ENCODE results near the gene UBA52. TPM values are rescaled to one million over a fixed set of nuclear protein-coding genes. Genes with fewer than 3 reads are reported as not detected.
"Not testable (repeated sequence)": the region's sequence is repeated elsewhere in the genome, so short reads cannot be mapped to it uniquely, and the experiment has no call there.

Gene UBA52
- total RNA-seq, 2 donors from 2014 or later = 991 to 1,174 TPM

DNA sequence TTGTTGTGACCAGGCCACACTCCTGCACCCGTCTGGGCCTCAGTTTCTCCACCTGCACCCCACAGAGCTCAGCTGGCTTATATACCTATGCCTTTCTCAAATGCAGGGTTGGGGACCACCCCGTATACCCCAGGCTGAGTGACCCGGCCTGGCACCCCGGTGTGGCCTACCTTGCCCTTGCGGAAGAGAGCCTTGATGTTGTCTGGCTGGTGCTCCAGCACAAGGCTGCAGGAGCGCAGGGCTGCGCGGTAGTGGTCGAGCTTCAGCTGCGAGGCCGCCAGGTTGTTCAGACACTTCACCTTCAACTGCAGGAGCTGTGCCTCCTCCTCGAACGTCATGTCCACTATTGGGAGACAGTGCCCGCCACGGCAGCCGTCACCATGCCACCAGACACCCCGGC is 34.2 kb upstream of the UBA52 start:
- DNase-seq = no peak
- Histone ChIP-seq H3K9me3 (no peaks in the 10 kb centered on the region), H3K27ac (no peak overlapping the region), H3K4me3 (no peak overlapping the region), H3K27me3 (no peaks in the 10 kb centered on the region), H3K36me3 (no peaks in the 10 kb centered on the region), H3K9ac (ENCODE audit: low read depth in 2 of 2, low read length in 2 of 2) (no peak overlapping the region), H3K4me1 (no peaks in the 10 kb centered on the region)
- TF ChIP-seq, protein P1, sequence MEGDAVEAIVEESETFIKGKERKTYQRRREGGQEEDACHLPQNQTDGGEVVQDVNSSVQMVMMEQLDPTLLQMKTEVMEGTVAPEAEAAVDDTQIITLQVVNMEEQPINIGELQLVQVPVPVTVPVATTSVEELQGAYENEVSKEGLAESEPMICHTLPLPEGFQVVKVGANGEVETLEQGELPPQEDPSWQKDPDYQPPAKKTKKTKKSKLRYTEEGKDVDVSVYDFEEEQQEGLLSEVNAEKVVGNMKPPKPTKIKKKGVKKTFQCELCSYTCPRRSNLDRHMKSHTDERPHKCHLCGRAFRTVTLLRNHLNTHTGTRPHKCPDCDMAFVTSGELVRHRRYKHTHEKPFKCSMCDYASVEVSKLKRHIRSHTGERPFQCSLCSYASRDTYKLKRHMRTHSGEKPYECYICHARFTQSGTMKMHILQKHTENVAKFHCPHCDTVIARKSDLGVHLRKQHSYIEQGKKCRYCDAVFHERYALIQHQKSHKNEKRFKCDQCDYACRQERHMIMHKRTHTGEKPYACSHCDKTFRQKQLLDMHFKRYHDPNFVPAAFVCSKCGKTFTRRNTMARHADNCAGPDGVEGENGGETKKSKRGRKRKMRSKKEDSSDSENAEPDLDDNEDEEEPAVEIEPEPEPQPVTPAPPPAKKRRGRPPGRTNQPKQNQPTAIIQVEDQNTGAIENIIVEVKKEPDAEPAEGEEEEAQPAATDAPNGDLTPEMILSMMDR (IDR thresholded peaks at IDR 0.05) = no peak
- intact Hi-C loops (cut with DNase I) = no loop called here

DNA sequence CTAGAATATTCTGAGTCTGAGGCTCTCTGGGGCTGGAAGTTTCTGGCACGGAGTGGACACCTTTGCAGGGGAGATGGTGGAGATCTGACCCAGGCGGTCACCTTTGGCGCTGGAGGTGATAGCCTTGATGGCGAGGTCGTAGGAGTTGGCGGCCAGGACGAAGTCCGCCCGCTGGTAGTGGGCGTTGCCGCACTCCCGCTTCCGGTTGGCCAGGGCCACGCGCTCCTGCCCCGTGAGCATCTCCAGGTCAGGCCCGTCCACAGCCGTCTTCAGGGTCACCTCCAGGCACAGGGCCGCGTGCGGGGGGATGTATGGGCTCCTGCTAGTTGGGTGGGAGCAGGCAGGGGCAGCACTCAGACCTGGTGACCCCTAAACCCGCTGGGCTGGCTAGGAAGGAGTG is 33.5 kb upstream of the UBA52 start:
- Histone ChIP-seq H3K9ac (ENCODE audit: low read depth in 2 of 2, low read length in 2 of 2) (no peak overlapping the region), H3K4me3 (no peak overlapping the region), H3K36me3 (no peaks in the 10 kb centered on the region), H3K9me3 (no peaks in the 10 kb centered on the region), H3K27me3 (no peaks in the 10 kb centered on the region), H3K4me1 (no peaks in the 10 kb centered on the region), H3K27ac (no peak overlapping the region)
- intact Hi-C loops (cut with DNase I) = no loop called here
- DNase-seq = no peak
- TF ChIP-seq, protein P1 (IDR thresholded peaks at IDR 0.05) = no peak

GRCh38 chr19:18539372-18539771 is 32.3 kb upstream of the UBA52 start:
- no peak for DNase-seq
- intact Hi-C loops (cut with DNase I) = no loop called here
- Histone ChIP-seq H3K4me3 (no peak overlapping the region), H3K4me1 (no peaks in the 10 kb centered on the region), H3K27ac (no peak overlapping the region), H3K9me3 (no peaks in the 10 kb centered on the region), H3K9ac (ENCODE audit: low read depth in 2 of 2, low read length in 2 of 2) (no peak overlapping the region), H3K36me3 (no peaks in the 10 kb centered on the region), H3K27me3 (no peaks in the 10 kb centered on the region)
- TF ChIP-seq, protein P1 (IDR thresholded peaks at IDR 0.05) = no peak

GRCh38 chr19:18540200-18540599 is 31.5 kb upstream of the UBA52 start:
- DNase-seq; H3K4me3 ChIP-seq; H3K9ac ChIP-seq (ENCODE audit: low read depth in 2 of 2, low read length in 2 of 2); H3K4me1 ChIP-seq; H3K9me3 ChIP-seq; H3K27ac ChIP-seq; intact Hi-C loops (cut with DNase I); H3K36me3 ChIP-seq; H3K27me3 ChIP-seq: not testable (repeated sequence)

- intact Hi-C loops (cut with DNase I) = no loop called here
- no peak overlapping the region for H3K4me3 ChIP-seq
- no peak overlapping the region for H3K9ac ChIP-seq (ENCODE audit: low read depth in 2 of 2, low read length in 2 of 2)
- H3K27me3 ChIP-seq = no peaks in the 10 kb centered on the region
- H3K9me3 ChIP-seq = no peaks in the 10 kb centered on the region
- TF ChIP-seq, protein P1 (IDR thresholded peaks at IDR 0.05) = no peak
- H3K36me3 ChIP-seq = no peaks in the 10 kb centered on the region
- H3K4me1 ChIP-seq = no peaks in the 10 kb centered on the region
- no peak overlapping the region for H3K27ac ChIP-seq
- DNase-seq = no peak
Measured at GRCh38 chr19:18541258-18541991, 30.2 kb upstream of the UBA52 start.
